Endothelial cell of umbilical vein (primary cell): ENCODE measurements around the gene PATL1.

Experiments
- POLR2A ChIP-seq: IDR thresholded peaks from 2 replicates; pipeline ENCODE4 v1.6.1; 2012; ENCODE audit warnings: low read depth, mild to moderate bottlenecking, control low read depth, low read length
- POLR2AphosphoS5 ChIP-seq: IDR thresholded peaks from 2 replicates; pipeline ENCODE4 v1.6.1; 2012; ENCODE audit warnings: low read depth, mild to moderate bottlenecking, control low read depth, low read length, moderate library complexity; ENCODE audit not compliant: insufficient read depth
- TF ChIP-seq, protein P1 (sequence below), 2 donors: IDR thresholded peaks; 1 replicate in 1 of 2; 2 replicates in 1 of 2; pipeline ENCODE4 v1.5.1; 2011; ENCODE audit warnings: low read length in 2 of 2, mild to moderate bottlenecking in 2 of 2, moderate library complexity in 2 of 2, control low read depth in 1 of 2, inconsistent platforms in 1 of 2, low read depth in 1 of 2; ENCODE audit not compliant: insufficient read depth in 1 of 2; ENCODE audit errors: extremely low read depth in 1 of 2

DNA sequence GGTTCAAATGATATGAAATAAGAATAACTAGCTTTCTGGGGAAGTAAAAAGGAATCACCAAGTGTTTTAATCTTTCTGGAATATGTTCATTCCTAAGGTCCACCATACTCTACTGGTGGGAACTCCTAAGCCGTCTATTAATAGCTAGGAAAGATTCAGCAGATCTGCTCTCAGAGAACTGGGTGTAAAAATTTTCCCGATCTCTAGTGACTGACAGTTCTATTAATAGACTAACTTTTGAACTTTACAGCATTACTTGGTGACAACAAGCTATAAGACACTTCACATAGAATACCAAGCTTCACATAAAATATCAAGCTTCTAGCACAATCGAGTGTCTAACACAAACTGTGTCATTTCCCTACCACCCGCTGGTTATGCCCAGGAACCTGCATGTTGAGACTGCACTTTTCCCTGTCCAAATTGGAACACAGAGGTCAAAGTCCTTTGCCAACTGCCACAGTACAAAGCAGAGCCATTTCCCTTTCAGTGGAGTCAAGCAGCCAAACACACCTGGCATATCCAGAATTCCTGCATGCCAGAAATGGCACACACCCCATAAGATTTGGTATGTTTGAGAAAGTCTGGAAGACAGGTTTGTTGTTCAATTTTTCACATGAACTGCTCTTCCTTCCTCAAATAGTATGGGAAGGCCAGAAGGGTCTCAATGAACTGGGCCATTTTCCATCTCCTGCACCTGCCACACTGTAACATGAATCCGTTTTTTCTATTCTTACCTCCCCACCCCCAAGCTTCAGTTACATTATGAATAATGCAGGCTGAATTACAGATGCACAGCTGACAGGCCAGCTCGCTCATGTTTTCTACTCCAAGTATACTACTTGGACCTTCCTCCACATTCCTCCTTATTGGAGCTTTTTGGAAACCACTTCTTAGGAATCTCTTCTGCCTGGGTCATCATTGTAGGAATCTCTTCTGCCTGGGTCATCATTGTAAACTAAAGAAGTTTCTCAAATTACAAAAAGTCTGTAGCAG, 57.0 kb downstream of the PATL1 start:
- TF ChIP-seq, protein P1, sequence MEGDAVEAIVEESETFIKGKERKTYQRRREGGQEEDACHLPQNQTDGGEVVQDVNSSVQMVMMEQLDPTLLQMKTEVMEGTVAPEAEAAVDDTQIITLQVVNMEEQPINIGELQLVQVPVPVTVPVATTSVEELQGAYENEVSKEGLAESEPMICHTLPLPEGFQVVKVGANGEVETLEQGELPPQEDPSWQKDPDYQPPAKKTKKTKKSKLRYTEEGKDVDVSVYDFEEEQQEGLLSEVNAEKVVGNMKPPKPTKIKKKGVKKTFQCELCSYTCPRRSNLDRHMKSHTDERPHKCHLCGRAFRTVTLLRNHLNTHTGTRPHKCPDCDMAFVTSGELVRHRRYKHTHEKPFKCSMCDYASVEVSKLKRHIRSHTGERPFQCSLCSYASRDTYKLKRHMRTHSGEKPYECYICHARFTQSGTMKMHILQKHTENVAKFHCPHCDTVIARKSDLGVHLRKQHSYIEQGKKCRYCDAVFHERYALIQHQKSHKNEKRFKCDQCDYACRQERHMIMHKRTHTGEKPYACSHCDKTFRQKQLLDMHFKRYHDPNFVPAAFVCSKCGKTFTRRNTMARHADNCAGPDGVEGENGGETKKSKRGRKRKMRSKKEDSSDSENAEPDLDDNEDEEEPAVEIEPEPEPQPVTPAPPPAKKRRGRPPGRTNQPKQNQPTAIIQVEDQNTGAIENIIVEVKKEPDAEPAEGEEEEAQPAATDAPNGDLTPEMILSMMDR (IDR thresholded peaks at IDR 0.05; ENCODE audit: extremely low read depth in 1 of 2, insufficient read depth in 1 of 2, low read depth in 1 of 2, low read length in 2 of 2): no peak
- TF ChIP-seq POLR2AphosphoS5: no peak
- no peak for TF ChIP-seq POLR2A
